ENCODE measurements around the gene ADAM10. TPM values are rescaled to one million over a fixed set of nuclear protein-coding genes. Genes with fewer than 3 reads are reported as not detected.

Gene ADAM10
- polyA plus RNA-seq, 1 of the 3 experiments (the other 2 are of a cell fraction), result 83.5 TPM

- TF ChIP-seq USF1 (IDR thresholded peaks at IDR 0.05; ENCODE audit: borderline replicate concordance, low read depth), result no peak
Measured at GRCh38 chr15:58590926-58591325, 158.6 kb downstream of the ADAM10 start (continued).

- Histone ChIP-seq H3K79me2 (ENCODE audit: insufficient read depth) (no peaks in the 10 kb centered on the region), H4K20me1 (ENCODE audit: insufficient read depth) (no peaks in the 10 kb centered on the region), H3K36me3 (replicated peaks in 1 of 2; ENCODE audit: control insufficient read depth in 1 of 2, insufficient read depth in 2 of 2, low read length in 1 of 2) (peaks cover 6 to 11% of the 10 kb centered on the region in 2 experiments), H3F3A (replicated peaks; ENCODE audit: insufficient read depth) (peaks cover 5% of the 10 kb centered on the region), H3K9me3 (no peaks in the 10 kb centered on the region), H3K4me1 (ENCODE audit: control insufficient read depth in 1 of 2, insufficient read depth in 2 of 2, low read depth in 1 of 2, low read length in 1 of 2) (no peaks in the 10 kb centered on the region), H3K27me3 (ENCODE audit: insufficient read depth) (no peaks in the 10 kb centered on the region), H3K4me3 (ENCODE audit: low read depth in 2 of 2, low read length in 1 of 2) (no peak overlapping the region), H3K9me2 (no peaks in the 10 kb centered on the region), H2AFZ (ENCODE audit: low read depth) (no peak overlapping the region), H3K4me2 (no peak overlapping the region), H3K9ac (no peak overlapping the region), H3K27ac (ENCODE audit: low read depth in 2 of 2, low read length in 1 of 2) (no peak overlapping the region)
- no peak for TF ChIP-seq GATA2 (CRISPR knock-in tag; IDR thresholded peaks at IDR 0.05)
- ChIA-PET POLR2A (no interaction called here), CTCF (no interaction called here)
- DNase-seq, result no peak
- WGBS (ENCODE audit: low lambda C conversion rate), result 95% methylated on average over 1 of the region's 1 CpG
Measured at GRCh38 chr15:58590236-58590635, 159.3 kb downstream of the ADAM10 start.

- H3K27me3 ChIP-seq (ENCODE audit: insufficient read depth), result no peaks in the 10 kb centered on the region
- peaks cover 0 to 6% of the 10 kb centered on the region in 2 experiments for H3K36me3 ChIP-seq (replicated peaks in 1 of 2; ENCODE audit: control insufficient read depth in 1 of 2, insufficient read depth in 2 of 2, low read length in 1 of 2)
- H3K9me3 ChIP-seq, result no peaks in the 10 kb centered on the region
- no peak overlapping the region for H3K4me3 ChIP-seq (ENCODE audit: low read depth in 2 of 2, low read length in 1 of 2)
- no peak overlapping the region for H3K27ac ChIP-seq (ENCODE audit: low read depth in 2 of 2, low read length in 1 of 2)
- POLR2A ChIA-PET, result no interaction called here
- H3K79me2 ChIP-seq (ENCODE audit: insufficient read depth), result no peaks in the 10 kb centered on the region
- no peak overlapping the region for H3K4me2 ChIP-seq
- no peak overlapping the region for H2AFZ ChIP-seq (ENCODE audit: low read depth)
- no peaks in the 10 kb centered on the region for H3K9me2 ChIP-seq
- no peak for DNase-seq
- H3K9ac ChIP-seq, result no peak overlapping the region
- no peaks in the 10 kb centered on the region for H3K4me1 ChIP-seq (ENCODE audit: control insufficient read depth in 1 of 2, insufficient read depth in 2 of 2, low read depth in 1 of 2, low read length in 1 of 2)
- peaks cover 5% of the 10 kb centered on the region for H3F3A ChIP-seq (replicated peaks; ENCODE audit: insufficient read depth)
- 94% methylated on average over 3 of the region's 3 CpGs for WGBS (ENCODE audit: low lambda C conversion rate)
- CTCF ChIA-PET, result interaction anchor here (0.9 kb wide), 1 partner anchor 52 kb away, joined by 3 read pairs; no protein-coding TSS in a partner anchor
- no peak for TF ChIP-seq RCOR1 (IDR thresholded peaks at IDR 0.05; ENCODE audit: low read length)
- no peak for TF ChIP-seq NRF1 (IDR thresholded peaks at IDR 0.05; ENCODE audit: low read depth, low read length)
- no peak for TF ChIP-seq MXI1 (IDR thresholded peaks at IDR 0.05; ENCODE audit: low read depth, low read length)
- no peak for TF ChIP-seq MAX (IDR thresholded peaks at IDR 0.05; ENCODE audit: low read depth)
- TF ChIP-seq TAF1 (IDR thresholded peaks at IDR 0.05; ENCODE audit: borderline replicate concordance, low read depth, low read length), result no peak
- TF ChIP-seq PBX3 (IDR thresholded peaks at IDR 0.05), result no peak
- no peak for TF ChIP-seq SIN3A (IDR thresholded peaks at IDR 0.05; ENCODE audit: borderline replicate concordance, low read depth, low read length)
- no peak for TF ChIP-seq RFX5 (IDR thresholded peaks at IDR 0.05; ENCODE audit: low read length)
- no peak for TF ChIP-seq ELF1 (IDR thresholded peaks at IDR 0.05)
- no peaks in the 10 kb centered on the region for H4K20me1 ChIP-seq (ENCODE audit: insufficient read depth)
Measured at GRCh38 chr15:58589047-58589446, 160.5 kb downstream of the ADAM10 start.

Measured in SK-N-SH (cell line).